HepG2 (cell line): Measurements from ENCODE around the gene DNAJC15. TPM values are rescaled to one million over a fixed set of nuclear protein-coding genes. Genes with fewer than 3 reads are reported as not detected.

Source experiments
- ATAC-seq: fragments of 200-7000 bp; cut with Tn5 transposase; 3 replicates; pipeline ENCODE4 v1.9.1; 2020; ENCODE audit warnings: mild to moderate bottlenecking, moderate library complexity
- BruUV-seq: library from RNA; stranded (reverse); fragments of 400-500 nt; replicated peaks from 2 replicates; lab custom pipeline; 2021; lab: Mats Ljungman, UMichigan
- CTCF ChIA-PET: fragments of 300-600 bp; formaldehyde crosslinking; extraction: SDS; loops from one replicate; lab custom pipeline; 2021; ENCODE audit warnings: low total read pairs, inconsistent platforms, low intra/inter-chr PET ratio; lab: Yijun Ruan, JAX
- POLR2A ChIA-PET: fragments of 350-600 bp; sonication (Branson Sonifier 250); formaldehyde crosslinking; loops from one replicate; lab custom pipeline; 2020; ENCODE audit warnings: antibody characterized with exemption, inconsistent platforms; lab: Yijun Ruan, JAX
- DNase-seq: peaks from one replicate; pipeline ENCODE4 v3.0.0-alpha.2; 2015; ENCODE audit warnings: low spot score
- FAIRE-seq: peaks from 3 replicates; lab custom pipeline; 2011; peaks lifted over from hg19 to GRCh38; lab: Jason Lieb, UNC
- H2AFZ ChIP-seq: one replicate; pipeline ENCODE4 v1.6.1; 2011; ENCODE audit warnings: low read length, inconsistent platforms
- H3K27ac ChIP-seq: fragments of 300-600 bp; 3 replicates; pipeline ENCODE4 v1.8.0; 2011; ENCODE audit warnings: mixed run types, mild to moderate bottlenecking, mixed read lengths, low read length, inconsistent platforms; ENCODE audit not compliant: insufficient read depth; ENCODE audit errors: extremely low read length
- H3K27me3 ChIP-seq, 2 experiments: fragments of 200-600 bp in 1 of 2; 2 replicates in 1 of 2; 3 replicates in 1 of 2; pipeline versions ENCODE4 v1.6.0 to v1.8.0; 2011; ENCODE audit warnings: low read length in 2 of 2, mild to moderate bottlenecking in 2 of 2, moderate library complexity in 2 of 2, inconsistent platforms in 1 of 2; ENCODE audit not compliant: insufficient read depth in 2 of 2, control insufficient read depth in 1 of 2
- H3K36me3 ChIP-seq, 2 experiments: fragments of 200-600 bp in 1 of 2; replicated peaks in 1 of 2; 2 replicates in 1 of 2; 3 replicates in 1 of 2; pipeline versions ENCODE4 v1.5.1 to v1.8.0; 2011; ENCODE audit warnings: low read length in 2 of 2, inconsistent platforms in 1 of 2; ENCODE audit not compliant: insufficient read depth in 2 of 2, control insufficient read depth in 1 of 2
- H3K4me1 ChIP-seq: 2 replicates; pipeline ENCODE4 v1.5.1; 2012; ENCODE audit warnings: low read length, inconsistent platforms; ENCODE audit not compliant: insufficient read depth
- H3K4me2 ChIP-seq: 2 replicates; pipeline ENCODE4 v1.6.0; 2011; ENCODE audit warnings: low read depth, low read length, inconsistent platforms
- H3K4me3 ChIP-seq, 3 experiments: fragments of 200-600 bp in 1 of 3; sonication (generic), shearing (Covaris generic) in 1 of 3; replicated peaks in 1 of 3; 2 replicates each; pipeline ENCODE4 v1.5.1; 2011 to 2016; ENCODE audit warnings: low read length in 3 of 3, inconsistent platforms in 2 of 3, low read depth in 2 of 3, mild to moderate bottlenecking in 2 of 3, control low read depth in 1 of 3, mixed read lengths in 1 of 3; ENCODE audit not compliant: insufficient read depth in 1 of 3
- H3K79me2 ChIP-seq: one replicate; pipeline ENCODE4 v1.6.1; 2011; ENCODE audit warnings: low read length, inconsistent platforms; ENCODE audit not compliant: insufficient read depth
- H3K9ac ChIP-seq: 2 replicates; pipeline ENCODE4 v1.6.0; 2011; ENCODE audit warnings: mild to moderate bottlenecking, low read depth, low read length, inconsistent platforms; ENCODE audit not compliant: insufficient read depth
- H3K9me3 ChIP-seq: 2 replicates; pipeline ENCODE4 v1.5.1; 2012; ENCODE audit warnings: mild to moderate bottlenecking, low read length
- H4K20me1 ChIP-seq: 2 replicates; pipeline ENCODE4 v1.6.0; 2011; ENCODE audit warnings: inconsistent platforms, mild to moderate bottlenecking, low read length, moderate library complexity; ENCODE audit not compliant: insufficient read depth
- AGO1 ChIP-seq: fragments of 200-400 bp; formaldehyde crosslinking; IDR thresholded peaks from 2 replicates; pipeline ENCODE4 v1.6.1; 2017; ENCODE audit warnings: mild to moderate bottlenecking, low read depth, low read length, moderate library complexity; ENCODE audit not compliant: poor library complexity, severe bottlenecking
- ATF6 ChIP-seq: sonication (generic); formaldehyde crosslinking; conservative IDR thresholded peaks from 2 replicates; pipeline ENCODE4 v1.4.0; 2020; ENCODE audit warnings: missing genetic modification reagents
- FOXA1 ChIP-seq, 2 experiments: fragments of 450-650 bp in 1 of 2; sonication (generic) in 1 of 2; formaldehyde crosslinking in 1 of 2; IDR thresholded peaks; 2 replicates each; pipeline versions ENCODE4 v1.4.0 to v1.6.1; 2016 to 2020; ENCODE audit warnings: missing genetic modification reagents in 1 of 2
- POLR2AphosphoS2 ChIP-seq: IDR thresholded peaks from 2 replicates; pipeline ENCODE4 v1.6.1; 2011; ENCODE audit warnings: low read depth, low read length, improper control_type of control experiment
- SSRP1 ChIP-seq: IDR thresholded peaks from 2 replicates; pipeline ENCODE4 v1.6.1; 2016; ENCODE audit warnings: control low read depth
- TCF7L2 ChIP-seq: IDR thresholded peaks from 2 replicates; pipeline ENCODE4 v1.6.1; 2011; ENCODE audit warnings: mild to moderate bottlenecking, low read depth, low read length, moderate library complexity
- XBP1 ChIP-seq: sonication (generic); formaldehyde crosslinking; IDR thresholded peaks from 2 replicates; pipeline ENCODE4 v1.5.0; 2020; ENCODE audit warnings: missing genetic modification reagents
- ZBTB2 ChIP-seq: sonication (generic); formaldehyde crosslinking; IDR thresholded peaks from 2 replicates; pipeline ENCODE4 v1.8.0; 2022; ENCODE audit warnings: low read depth, missing genetic modification reagents
- ZNF331 ChIP-seq: sonication (generic); formaldehyde crosslinking; IDR thresholded peaks from 2 replicates; pipeline ENCODE4 v1.4.0; 2020; ENCODE audit warnings: missing genetic modification reagents
- ZNF335 ChIP-seq: sonication (generic); formaldehyde crosslinking; IDR thresholded peaks from 2 replicates; pipeline ENCODE4 v1.4.0; 2020; ENCODE audit warnings: missing genetic modification reagents
- ZNF44 ChIP-seq: sonication (generic); formaldehyde crosslinking; IDR thresholded peaks from 2 replicates; pipeline ENCODE4 v1.5.1; 2020; ENCODE audit warnings: mild to moderate bottlenecking, missing genetic modification reagents
- ZNF674 ChIP-seq: sonication (generic); formaldehyde crosslinking; IDR thresholded peaks from 2 replicates; pipeline ENCODE4 v1.5.0; 2020; ENCODE audit warnings: low read depth, mild to moderate bottlenecking, missing genetic modification reagents
- ZNF772 ChIP-seq: sonication (generic); formaldehyde crosslinking; IDR thresholded peaks from 2 replicates; pipeline ENCODE4 v1.5.0; 2020; ENCODE audit warnings: mild to moderate bottlenecking, missing genetic modification reagents
- ZSCAN29 ChIP-seq: sonication (generic); formaldehyde crosslinking; conservative IDR thresholded peaks from 2 replicates; pipeline ENCODE4 v1.4.0; 2020; ENCODE audit warnings: mild to moderate bottlenecking, missing genetic modification reagents
- in situ Hi-C: cut with HindIII; loops from 2 replicates; pipeline ENCODE4 v1.10.0; 2017; ENCODE audit warnings: low pct_unique_long_range_greater_than_20kb; ENCODE audit not compliant: extremely low pct_ligation_motif_present
- intact Hi-C: fragments of 100-400 bp; cut with micrococcal nuclease; formaldehyde crosslinking; loops from one replicate; pipeline ENCODE4 v1.10.0; 2022; ENCODE audit not compliant: unreplicated experiment
- polyA plus RNA-seq, 8 experiments: library from polyadenylated mRNA; depleted of rRNA in 3 of 8; stranded (reverse) in 7 of 8; unstranded in 1 of 8; fragments of >200 nt; fragmentation: Illumina TruSeq in 4 of 8; extraction: Trizol in 4 of 8; gene quantifications; 2 replicates each; pipeline versions ENCODE4 v1.2.1 to v1.2.3, GENCODE V29; 2011 to 2016; ENCODE audit warnings: low read depth in 4 of 8, missing spikeins in 1 of 8, mixed read lengths in 1 of 8; ENCODE audit not compliant: insufficient read depth in 1 of 8
- total RNA-seq, 5 experiments: library from RNA; depleted of rRNA; stranded (reverse); fragments of >200 nt; fragmentation: Illumina TruSeq; extraction: Trizol; gene quantifications; 2 replicates each; pipeline ENCODE4 v1.2.3, GENCODE V29; 2016; ENCODE audit warnings: low read depth in 1 of 5

DNAJC15 gene
- total and polyA plus RNA-seq, 2 of the 13 experiments (the other 11 are each of a cell fraction or from before 2014, with no cell fraction given), result 23.0 to 31.9 TPM

- TF ChIP-seq TCF7L2 (no peak), SSRP1 (CRISPR knock-in tag) (no peak), ZNF331 (CRISPR knock-in tag) (no peak), POLR2AphosphoS2 (no peak), ZNF674 (CRISPR knock-in tag) (no peak)
These were observed 18.1 kb downstream of the DNAJC15 start (continued) for GRCh38 chr13:43041369-43041921.

- in situ Hi-C loops, result no loop called here
- no peak for TF ChIP-seq ATF6 (CRISPR knock-in tag)
- no peak for TF ChIP-seq FOXA1 (IDR thresholded peaks at IDR 0.05)
- no peak for TF ChIP-seq FOXA1 (CRISPR knock-in tag; IDR thresholded peaks at IDR 0.05)
- TF ChIP-seq ZBTB2 (CRISPR knock-in tag), result no peak
- TF ChIP-seq ZNF772 (CRISPR knock-in tag), result no peak
- TF ChIP-seq ZNF44 (CRISPR knock-in tag), result no peak
- TF ChIP-seq ZSCAN29, result no peak
- TF ChIP-seq ZNF335 (CRISPR knock-in tag), result no peak
- TF ChIP-seq AGO1, result no peak
- no peak for TF ChIP-seq XBP1 (CRISPR knock-in tag)
These were observed 19.1 kb downstream of the DNAJC15 start for GRCh38 chr13:43042410-43042921.

More at GRCh38 chr13:43042410-43042921, 19.1 kb downstream of the DNAJC15 start:
- FAIRE-seq (no peak), DNase-seq (no peak), ATAC-seq (no peak)
- Histone ChIP-seq H3K36me3 (peaks cover 0 to 9% of the 10 kb centered on the region in 2 experiments; a peak in 1 of 5 replicates), H3K4me1 (peaks cover 69% of the 10 kb centered on the region), H4K20me1 (no peaks in the 10 kb centered on the region), H3K27ac (no peak overlapping the region), H3K79me2 (peaks cover 50% of the 10 kb centered on the region), H3K27me3 (no peaks in the 10 kb centered on the region), H3K4me3 (no peak overlapping the region), H3K9me3 (no peaks in the 10 kb centered on the region), H3K4me2 (no peak overlapping the region), H2AFZ (no peak overlapping the region), H3K9ac (no peak overlapping the region)
- no TSS peak for BruUV-seq
- CTCF ChIA-PET, result no interaction called here
- POLR2A ChIA-PET, result no interaction called here
- intact Hi-C loops, result no loop called here
